C4-2B (cell line): Measurements from ENCODE around the gene NRIP1.

Experiments used
- ZFX ChIP-seq: fragments of 450-650 bp; IDR thresholded peaks from 2 replicates; pipeline ENCODE4 v1.6.1; 2017
- TF ChIP-seq, protein P1 (sequence below): fragments of 450-650 bp; conservative IDR thresholded peaks from 2 replicates; pipeline ENCODE4 v1.5.1; 2017; ENCODE audit warnings: mild to moderate bottlenecking

DNA sequence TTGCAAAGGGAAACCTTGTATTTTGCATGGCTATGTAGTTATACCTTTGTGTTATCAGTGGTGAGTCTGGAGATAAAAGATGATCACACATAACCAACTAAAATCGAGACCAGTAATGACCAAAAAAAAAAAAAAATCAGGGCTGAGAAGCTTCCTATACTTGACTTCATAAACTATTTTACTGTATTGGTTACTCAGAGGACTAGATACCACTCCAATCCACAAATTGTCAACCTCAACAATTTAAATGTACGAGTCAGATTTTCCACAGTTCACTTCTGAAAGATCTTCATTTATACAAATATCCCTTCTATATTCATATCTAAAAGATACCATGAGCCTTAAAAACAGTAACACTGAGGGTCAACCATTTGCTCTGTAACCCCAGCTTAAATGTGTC is 71.7 kb downstream of the NRIP1 start:
- TF ChIP-seq, protein P1, sequence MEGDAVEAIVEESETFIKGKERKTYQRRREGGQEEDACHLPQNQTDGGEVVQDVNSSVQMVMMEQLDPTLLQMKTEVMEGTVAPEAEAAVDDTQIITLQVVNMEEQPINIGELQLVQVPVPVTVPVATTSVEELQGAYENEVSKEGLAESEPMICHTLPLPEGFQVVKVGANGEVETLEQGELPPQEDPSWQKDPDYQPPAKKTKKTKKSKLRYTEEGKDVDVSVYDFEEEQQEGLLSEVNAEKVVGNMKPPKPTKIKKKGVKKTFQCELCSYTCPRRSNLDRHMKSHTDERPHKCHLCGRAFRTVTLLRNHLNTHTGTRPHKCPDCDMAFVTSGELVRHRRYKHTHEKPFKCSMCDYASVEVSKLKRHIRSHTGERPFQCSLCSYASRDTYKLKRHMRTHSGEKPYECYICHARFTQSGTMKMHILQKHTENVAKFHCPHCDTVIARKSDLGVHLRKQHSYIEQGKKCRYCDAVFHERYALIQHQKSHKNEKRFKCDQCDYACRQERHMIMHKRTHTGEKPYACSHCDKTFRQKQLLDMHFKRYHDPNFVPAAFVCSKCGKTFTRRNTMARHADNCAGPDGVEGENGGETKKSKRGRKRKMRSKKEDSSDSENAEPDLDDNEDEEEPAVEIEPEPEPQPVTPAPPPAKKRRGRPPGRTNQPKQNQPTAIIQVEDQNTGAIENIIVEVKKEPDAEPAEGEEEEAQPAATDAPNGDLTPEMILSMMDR, result no peak
- TF ChIP-seq ZFX, result no peak
